Natural killer cell (primary cell): ENCODE results near the gene ANKH. TPM values are rescaled to one million over a fixed set of nuclear protein-coding genes. Genes with fewer than 3 reads are reported as not detected.
A peak's percentile ranks its signal among the peaks of the same experiment; 100 is the strongest.

ENCODE experiments used
- ATAC-seq, 3 donors: fragments of 150-1000 bp in 2 of 3; fragments of 200-7000 bp in 1 of 3; cut with Tn5 transposase; 1 replicate in 1 of 3; 2 replicates in 2 of 3; pipeline ENCODE4 v1.10.0; 2021; ENCODE audit warnings: mild to moderate bottlenecking in 2 of 3, moderate library complexity in 2 of 3
- DNase-seq, 2 donors: peaks; one replicate each; pipeline versions ENCODE4 v3.0.0 to v3.0.0-alpha.2; 2013 to 2021; ENCODE audit warnings: mixed read lengths in 1 of 2
- H3K27ac ChIP-seq: one replicate; pipeline ENCODE4 v1.5.1; 2013; ENCODE audit warnings: mild to moderate bottlenecking, low read length
- H3K27me3 ChIP-seq: one replicate; pipeline ENCODE4 v1.6.1; 2013; ENCODE audit warnings: low read length; ENCODE audit not compliant: control insufficient read depth, insufficient read depth
- H3K36me3 ChIP-seq: one replicate; pipeline ENCODE4 v1.6.1; 2013; ENCODE audit warnings: low read length; ENCODE audit not compliant: control insufficient read depth, insufficient read depth
- H3K4me1 ChIP-seq: one replicate; pipeline ENCODE4 v1.6.1; 2013; ENCODE audit warnings: low read length; ENCODE audit not compliant: control insufficient read depth, insufficient read depth
- H3K4me3 ChIP-seq: one replicate; pipeline ENCODE4 v1.5.1; 2013; ENCODE audit warnings: low read length
- H3K9me3 ChIP-seq: one replicate; pipeline ENCODE4 v1.6.1; 2013; ENCODE audit warnings: low read length; ENCODE audit not compliant: control insufficient read depth, insufficient read depth
- H3K27ac Mint-ChIP-seq, 2 donors: one replicate each; pipeline ENCODE4 v1.8.0; 2022; ENCODE audit warnings: mild to moderate bottlenecking in 2 of 2, mixed read lengths in 2 of 2, moderate library complexity in 1 of 2
- H3K27me3 Mint-ChIP-seq, 2 donors: one replicate each; pipeline ENCODE4 v1.8.0; 2022; ENCODE audit warnings: low read depth in 2 of 2, mixed read lengths in 2 of 2
- H3K36me3 Mint-ChIP-seq: one replicate; pipeline ENCODE4 v1.8.0; 2022; ENCODE audit warnings: mixed read lengths
- H3K4me1 Mint-ChIP-seq, 2 donors: one replicate each; pipeline ENCODE4 v1.8.0; 2022; ENCODE audit warnings: mixed read lengths in 2 of 2
- H3K4me3 Mint-ChIP-seq: one replicate; pipeline ENCODE4 v1.8.0; 2022; ENCODE audit warnings: mild to moderate bottlenecking, moderate library complexity, mixed read lengths
- H3K9me3 Mint-ChIP-seq, 2 donors: one replicate each; pipeline ENCODE4 v1.8.0; 2022; ENCODE audit warnings: mixed read lengths in 2 of 2
- CTCF ChIP-seq: fragments of 200-600 bp; IDR thresholded peaks from one replicate; pipeline ENCODE4 v1.8.0; 2022; ENCODE audit warnings: antibody characterized with exemption
- WGBS: methylation state at CpG from one replicate; pipeline ENCODE4 v1.1.7; 2013; ENCODE audit warnings: missing lambda C conversion rate; ENCODE audit not compliant: insufficient coverage; 5-methylcytosine and 5-hydroxymethylcytosine counted together
- intact Hi-C: fragments of 100-400 bp; cut with micrococcal nuclease; formaldehyde crosslinking; loops from one replicate; pipeline ENCODE4 v1.14.2; 2022
- total RNA-seq, 4 donors: library from RNA; stranded (reverse); fragments of 120-200 nt in 1 of 4; gene quantifications; one replicate each; pipeline versions ENCODE4 v1.2.3 to v1.2.4, GENCODE V29; 2013 to 2022

ANKH gene
- total RNA-seq, 3 donors from 2014 or later (not counting 1 experiment from before 2014, with no cell fraction given) = 52.9 to 78.0 (median 63.8) TPM

- H3K4me3 Mint-ChIP-seq = peak overlapping the region; percentile 55
- Histone ChIP-seq H3K9me3 (no peaks in the 10 kb centered on the region), H3K27ac (no peak overlapping the region), H3K27me3 (no peaks in the 10 kb centered on the region), H3K4me1 (peaks cover 36% of the 10 kb centered on the region), H3K36me3 (no peaks in the 10 kb centered on the region), H3K4me3 (no peak overlapping the region)
- H3K36me3 Mint-ChIP-seq = no peaks in the 10 kb centered on the region
- H3K27me3 Mint-ChIP-seq = no peaks in the 10 kb centered on the region
- intact Hi-C loops = loop anchor here (10.0 kb wide), 1 partner anchor 147 kb away; the partner anchor contains the start of gene OTULIN
- peak overlapping the region; percentile 70 to 94 for H3K27ac Mint-ChIP-seq
- DNase-seq (peak in 1 of 2 donors; percentile 36), ATAC-seq (no peak)
- no peaks in the 10 kb centered on the region for H3K9me3 Mint-ChIP-seq
- 66% methylated on average over 4 of the region's 5 CpGs for WGBS
- peaks cover 58 to 67% of the 10 kb centered on the region in 2 donors for H3K4me1 Mint-ChIP-seq
- no peak for TF ChIP-seq CTCF
Observed at GRCh38 chr5:14812166-14812565, 59.4 kb downstream of the ANKH start.

- 91% methylated on average over 10 of the region's 12 CpGs for WGBS
- Mint-ChIP-seq H3K27ac (peak overlapping the region; percentile 90 to 94), H3K36me3 (no peaks in the 10 kb centered on the region), H3K9me3 (no peaks in the 10 kb centered on the region), H3K27me3 (no peaks in the 10 kb centered on the region), H3K4me3 (peak overlapping the region; percentile 87), H3K4me1 (peaks cover 59 to 68% of the 10 kb centered on the region in 2 donors)
- H3K4me1 ChIP-seq = peaks cover 38% of the 10 kb centered on the region
- H3K36me3 ChIP-seq = no peaks in the 10 kb centered on the region
- no peak for DNase-seq
- H3K27me3 ChIP-seq = no peaks in the 10 kb centered on the region
- ATAC-seq = no peak
- intact Hi-C loops = loop anchor here (10.0 kb wide), 1 partner anchor 146 kb away; the partner anchor contains the start of gene OTULIN
- no peaks in the 10 kb centered on the region for H3K9me3 ChIP-seq
- H3K27ac ChIP-seq = peak overlapping the region; percentile 65
- no peak for TF ChIP-seq CTCF
- H3K4me3 ChIP-seq = no peak overlapping the region
Observed at GRCh38 chr5:14810928-14811572, 60.5 kb downstream of the ANKH start.

- Histone ChIP-seq H3K27me3 (no peaks in the 10 kb centered on the region), H3K9me3 (no peaks in the 10 kb centered on the region), H3K36me3 (no peaks in the 10 kb centered on the region), H3K4me1 (peaks cover 39% of the 10 kb centered on the region), H3K4me3 (peak overlapping the region; percentile 21), H3K27ac (peak overlapping the region; percentile 65)
- H3K4me3 Mint-ChIP-seq = peak overlapping the region; percentile 87
- no peaks in the 10 kb centered on the region for H3K36me3 Mint-ChIP-seq
- ATAC-seq = no peak
- WGBS = 80% methylated on average over 6 of the region's 6 CpGs
- intact Hi-C loops = loop anchor here (10.0 kb wide), 1 partner anchor 145 kb away; the partner anchor contains the start of gene OTULIN
- DNase-seq = no peak
- H3K27me3 Mint-ChIP-seq = no peaks in the 10 kb centered on the region
- no peak for TF ChIP-seq CTCF
- H3K27ac Mint-ChIP-seq = peak overlapping the region; percentile 90 to 94
- H3K4me1 Mint-ChIP-seq = peaks cover 64 to 69% of the 10 kb centered on the region in 2 donors
- H3K9me3 Mint-ChIP-seq = no peaks in the 10 kb centered on the region
Observed at GRCh38 chr5:14810282-14810681, 61.3 kb downstream of the ANKH start.
